Activated naive CD8-positive, alpha-beta T cell treated with anti-CD3 and anti-CD28 coated beads, Interleukin-2, amount 50 U/mL, for 16 hours (primary cell): Measurements from ENCODE around the gene OR3A3.

ENCODE experiments used
- DNase-seq: peaks from one replicate; pipeline ENCODE4 v3.0.0-alpha.2; 2020; ENCODE audit warnings: low read depth, low spot score

The OR3A3 gene

GRCh38 chr17:3472137-3472536 lies 61.0 kb downstream of the OR3A3 start:
- DNase-seq, result no peak
